Natural killer cell (primary cell): Measurements from ENCODE around the gene TEX53. TPM values are rescaled to one million over a fixed set of nuclear protein-coding genes. Genes with fewer than 3 reads are reported as not detected.

Experiments
- ATAC-seq, 3 donors: fragments of 150-1000 bp in 2 of 3; fragments of 200-7000 bp in 1 of 3; cut with Tn5 transposase; 1 replicate in 1 of 3; 2 replicates in 2 of 3; pipeline ENCODE4 v1.10.0; 2021; ENCODE audit warnings: mild to moderate bottlenecking in 2 of 3, moderate library complexity in 2 of 3
- DNase-seq, 2 donors: peaks; one replicate each; pipeline versions ENCODE4 v3.0.0 to v3.0.0-alpha.2; 2013 to 2021; ENCODE audit warnings: mixed read lengths in 1 of 2
- H3K27ac ChIP-seq: one replicate; pipeline ENCODE4 v1.5.1; 2013; ENCODE audit warnings: mild to moderate bottlenecking, low read length
- H3K27me3 ChIP-seq: one replicate; pipeline ENCODE4 v1.6.1; 2013; ENCODE audit warnings: low read length; ENCODE audit not compliant: control insufficient read depth, insufficient read depth
- H3K36me3 ChIP-seq: one replicate; pipeline ENCODE4 v1.6.1; 2013; ENCODE audit warnings: low read length; ENCODE audit not compliant: control insufficient read depth, insufficient read depth
- H3K4me1 ChIP-seq: one replicate; pipeline ENCODE4 v1.6.1; 2013; ENCODE audit warnings: low read length; ENCODE audit not compliant: control insufficient read depth, insufficient read depth
- H3K4me3 ChIP-seq: one replicate; pipeline ENCODE4 v1.5.1; 2013; ENCODE audit warnings: low read length
- H3K9me3 ChIP-seq: one replicate; pipeline ENCODE4 v1.6.1; 2013; ENCODE audit warnings: low read length; ENCODE audit not compliant: control insufficient read depth, insufficient read depth
- H3K27ac Mint-ChIP-seq, 2 donors: one replicate each; pipeline ENCODE4 v1.8.0; 2022; ENCODE audit warnings: mild to moderate bottlenecking in 2 of 2, mixed read lengths in 2 of 2, moderate library complexity in 1 of 2
- H3K27me3 Mint-ChIP-seq, 2 donors: one replicate each; pipeline ENCODE4 v1.8.0; 2022; ENCODE audit warnings: low read depth in 2 of 2, mixed read lengths in 2 of 2
- H3K36me3 Mint-ChIP-seq: one replicate; pipeline ENCODE4 v1.8.0; 2022; ENCODE audit warnings: mixed read lengths
- H3K4me1 Mint-ChIP-seq, 2 donors: one replicate each; pipeline ENCODE4 v1.8.0; 2022; ENCODE audit warnings: mixed read lengths in 2 of 2
- H3K4me3 Mint-ChIP-seq: one replicate; pipeline ENCODE4 v1.8.0; 2022; ENCODE audit warnings: mild to moderate bottlenecking, moderate library complexity, mixed read lengths
- H3K9me3 Mint-ChIP-seq, 2 donors: one replicate each; pipeline ENCODE4 v1.8.0; 2022; ENCODE audit warnings: mixed read lengths in 2 of 2
- CTCF ChIP-seq: fragments of 200-600 bp; IDR thresholded peaks from one replicate; pipeline ENCODE4 v1.8.0; 2022; ENCODE audit warnings: antibody characterized with exemption
- WGBS: methylation state at CpG from one replicate; pipeline ENCODE4 v1.1.7; 2013; ENCODE audit warnings: missing lambda C conversion rate; ENCODE audit not compliant: insufficient coverage; 5-methylcytosine and 5-hydroxymethylcytosine counted together
- intact Hi-C: fragments of 100-400 bp; cut with micrococcal nuclease; formaldehyde crosslinking; loops from one replicate; pipeline ENCODE4 v1.14.2; 2022
- total RNA-seq, 4 donors: library from RNA; stranded (reverse); fragments of 120-200 nt in 1 of 4; gene quantifications; one replicate each; pipeline versions ENCODE4 v1.2.3 to v1.2.4, GENCODE V29; 2013 to 2022

Gene TEX53
- total RNA-seq, result not detected
- not detected for total RNA-seq (2013)

- Mint-ChIP-seq H3K27me3 (peaks cover 7 to 8% of the 10 kb centered on the region in 2 donors), H3K4me3 (no peak within 1 kb of the TSS), H3K9me3 (no peaks in the 10 kb centered on the region), H3K27ac (no peak within 1 kb of the TSS), H3K36me3 (no peaks in the 10 kb centered on the region), H3K4me1 (peaks cover 6 to 11% of the 10 kb centered on the region in 2 donors)
- ATAC-seq (no peak), DNase-seq (no peak)
- WGBS, result 93% methylated on average over 6 of the region's 6 CpGs
- Histone ChIP-seq H3K27me3 (peaks cover 1% of the 10 kb centered on the region), H3K36me3 (no peaks in the 10 kb centered on the region), H3K4me1 (peaks cover 4% of the 10 kb centered on the region), H3K9me3 (no peaks in the 10 kb centered on the region), H3K27ac (no peak within 1 kb of the TSS), H3K4me3 (no peak within 1 kb of the TSS)
- TF ChIP-seq CTCF, result no peak
- intact Hi-C loops, result no loop called here
Observed at GRCh38 chr9:114657705-114658104, at the start of gene TEX53. Gene TEX53, minus strand, starts transcription at chr9:114657805. Its CDS starts 31 bp downstream, at chr9:114657774.

- Histone ChIP-seq H3K36me3 (no peaks in the 10 kb centered on the region), H3K27ac (no peak overlapping the region), H3K9me3 (no peaks in the 10 kb centered on the region), H3K4me1 (no peaks in the 10 kb centered on the region), H3K27me3 (no peaks in the 10 kb centered on the region), H3K4me3 (no peak overlapping the region)
- Mint-ChIP-seq H3K4me3 (no peak overlapping the region), H3K4me1 (no peaks in the 10 kb centered on the region), H3K9me3 (no peaks in the 10 kb centered on the region), H3K27me3 (peaks cover 9 to 28% of the 10 kb centered on the region in 2 donors), H3K27ac (no peak overlapping the region), H3K36me3 (no peaks in the 10 kb centered on the region)
- intact Hi-C loops, result no loop called here
- no peak for TF ChIP-seq CTCF
- WGBS, result 84% methylated on average over 2 of the region's 2 CpGs
- DNase-seq (no peak), ATAC-seq (no peak)
Observed at GRCh38 chr9:114706711-114707110, 49.1 kb upstream of the TEX53 start.

- intact Hi-C loops, result no loop called here
- H3K4me3 ChIP-seq, result no peak overlapping the region
- Mint-ChIP-seq H3K9me3 (no peaks in the 10 kb centered on the region), H3K36me3 (no peaks in the 10 kb centered on the region), H3K4me1 (peaks cover 0 to 10% of the 10 kb centered on the region in 2 donors), H3K4me3 (no peak overlapping the region), H3K27ac (no peak overlapping the region), H3K27me3 (peaks cover 0 to 5% of the 10 kb centered on the region in 2 donors)
- H3K27ac ChIP-seq, result no peak overlapping the region
- TF ChIP-seq CTCF, result no peak
- H3K36me3 ChIP-seq, result no peaks in the 10 kb centered on the region
- H3K27me3 ChIP-seq, result no peaks in the 10 kb centered on the region
- no peak for ATAC-seq
- DNase-seq, result no peak
- no peaks in the 10 kb centered on the region for H3K9me3 ChIP-seq
- H3K4me1 ChIP-seq, result peaks cover 4% of the 10 kb centered on the region
Observed at GRCh38 chr9:114701988-114702387, 44.4 kb upstream of the TEX53 start.

GRCh38 chr9:114697951-114698351 is 40.3 kb upstream of the TEX53 start:
- WGBS, result 94% methylated on average over 3 of the region's 4 CpGs
- no peak for DNase-seq
- no peak for ATAC-seq
- Histone ChIP-seq H3K9me3 (no peaks in the 10 kb centered on the region), H3K4me3 (no peak overlapping the region), H3K27me3 (no peaks in the 10 kb centered on the region), H3K4me1 (peaks cover 8% of the 10 kb centered on the region), H3K36me3 (no peaks in the 10 kb centered on the region), H3K27ac (no peak overlapping the region)
- intact Hi-C loops, result no loop called here
- H3K4me3 Mint-ChIP-seq, result no peak overlapping the region
- H3K27ac Mint-ChIP-seq, result no peak overlapping the region
- no peaks in the 10 kb centered on the region for H3K27me3 Mint-ChIP-seq
- H3K4me1 Mint-ChIP-seq, result peaks cover 0 to 11% of the 10 kb centered on the region in 2 donors
- H3K36me3 Mint-ChIP-seq, result no peaks in the 10 kb centered on the region
- no peak for TF ChIP-seq CTCF
- no peaks in the 10 kb centered on the region for H3K9me3 Mint-ChIP-seq
